ENCODE measurements around the gene CMIP.

GRCh38 chr16:81714583-81714982, 270.0 kb downstream of the CMIP start:
- TF ChIP-seq ZBTB7A (IDR thresholded peaks at IDR 0.05; ENCODE audit: low read depth) (no peak), YY1 (IDR thresholded peaks at IDR 0.05; ENCODE audit: low read depth) (no peak), TCF12 (IDR thresholded peaks at IDR 0.05; ENCODE audit: low read depth) (no peak), TAF1 (IDR thresholded peaks at IDR 0.05; ENCODE audit: low read depth) (no peak), MAX (IDR thresholded peaks at IDR 0.05) (no peak), EP300 (IDR thresholded peaks at IDR 0.05; ENCODE audit: borderline replicate concordance) (no peak), CEBPB (IDR thresholded peaks at IDR 0.05) (no peak), TEAD4 (IDR thresholded peaks at IDR 0.05) (no peak), USF1 (IDR thresholded peaks at IDR 0.05) (no peak), RAD21 (IDR thresholded peaks at IDR 0.05; ENCODE audit: low read depth) (no peak), FOXM1 (IDR thresholded peaks at IDR 0.05; ENCODE audit: borderline replicate concordance, low read depth) (no peak), CREB1 (IDR thresholded peaks at IDR 0.05; ENCODE audit: low read depth) (no peak), NFIC (IDR thresholded peaks at IDR 0.05) (no peak)
- TF ChIP-seq, protein P1, sequence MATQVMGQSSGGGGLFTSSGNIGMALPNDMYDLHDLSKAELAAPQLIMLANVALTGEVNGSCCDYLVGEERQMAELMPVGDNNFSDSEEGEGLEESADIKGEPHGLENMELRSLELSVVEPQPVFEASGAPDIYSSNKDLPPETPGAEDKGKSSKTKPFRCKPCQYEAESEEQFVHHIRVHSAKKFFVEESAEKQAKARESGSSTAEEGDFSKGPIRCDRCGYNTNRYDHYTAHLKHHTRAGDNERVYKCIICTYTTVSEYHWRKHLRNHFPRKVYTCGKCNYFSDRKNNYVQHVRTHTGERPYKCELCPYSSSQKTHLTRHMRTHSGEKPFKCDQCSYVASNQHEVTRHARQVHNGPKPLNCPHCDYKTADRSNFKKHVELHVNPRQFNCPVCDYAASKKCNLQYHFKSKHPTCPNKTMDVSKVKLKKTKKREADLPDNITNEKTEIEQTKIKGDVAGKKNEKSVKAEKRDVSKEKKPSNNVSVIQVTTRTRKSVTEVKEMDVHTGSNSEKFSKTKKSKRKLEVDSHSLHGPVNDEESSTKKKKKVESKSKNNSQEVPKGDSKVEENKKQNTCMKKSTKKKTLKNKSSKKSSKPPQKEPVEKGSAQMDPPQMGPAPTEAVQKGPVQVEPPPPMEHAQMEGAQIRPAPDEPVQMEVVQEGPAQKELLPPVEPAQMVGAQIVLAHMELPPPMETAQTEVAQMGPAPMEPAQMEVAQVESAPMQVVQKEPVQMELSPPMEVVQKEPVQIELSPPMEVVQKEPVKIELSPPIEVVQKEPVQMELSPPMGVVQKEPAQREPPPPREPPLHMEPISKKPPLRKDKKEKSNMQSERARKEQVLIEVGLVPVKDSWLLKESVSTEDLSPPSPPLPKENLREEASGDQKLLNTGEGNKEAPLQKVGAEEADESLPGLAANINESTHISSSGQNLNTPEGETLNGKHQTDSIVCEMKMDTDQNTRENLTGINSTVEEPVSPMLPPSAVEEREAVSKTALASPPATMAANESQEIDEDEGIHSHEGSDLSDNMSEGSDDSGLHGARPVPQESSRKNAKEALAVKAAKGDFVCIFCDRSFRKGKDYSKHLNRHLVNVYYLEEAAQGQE (IDR thresholded peaks at IDR 0.05; ENCODE audit: low read depth) = no peak
